HG02642 (cell line): ENCODE data around the gene KCNK4.

Experiments
- ATAC-seq: cut with Tn5 transposase; IDR thresholded peaks from one replicate; pipeline ENCODE4 v1.9.1; 2021; ENCODE audit warnings: mild to moderate bottlenecking; ENCODE audit not compliant: unreplicated experiment, poor library complexity

KCNK4 gene

GRCh38 chr11:64291262-64291751, at the start of gene KCNK4:
KCNK4 (plus strand) TSS chr11:64291302; CDS start chr11:64293019, 1,717 bp downstream.
- ATAC-seq = no peak

- ATAC-seq = peak; percentile 11
These were observed 49.4 kb upstream of the KCNK4 start for GRCh38 chr11:64241491-64242374.

- ATAC-seq = no peak
These were observed 47.8 kb upstream of the KCNK4 start for GRCh38 chr11:64243236-64243854.

GRCh38 chr11:64244107-64244506, 47.0 kb upstream of the KCNK4 start:
- ATAC-seq = no peak

- no peak for ATAC-seq
These were observed 46.1 kb upstream of the KCNK4 start for GRCh38 chr11:64244966-64245365.

GRCh38 chr11:64245401-64245796, 45.7 kb upstream of the KCNK4 start:
- ATAC-seq = no peak

- no peak for ATAC-seq
These were observed 45.1 kb upstream of the KCNK4 start for GRCh38 chr11:64245797-64246620.

- peak; percentile 10 for ATAC-seq
These were observed 44.6 kb upstream of the KCNK4 start for GRCh38 chr11:64246621-64246870.

- ATAC-seq = peak; percentile 37
These were observed 44.0 kb upstream of the KCNK4 start, which contains the start of gene PPP1R14B for GRCh38 chr11:64246871-64247728. PPP1R14B (minus strand) TSS chr11:64246943; CDS start chr11:64246673, 270 bp downstream.

- no peak for ATAC-seq
These were observed 43.2 kb upstream of the KCNK4 start for GRCh38 chr11:64247729-64248531.

- no peak for ATAC-seq
These were observed 42.5 kb upstream of the KCNK4 start for GRCh38 chr11:64248578-64248977.

- ATAC-seq = no peak
These were observed 42.1 kb upstream of the KCNK4 start for GRCh38 chr11:64249038-64249437.

- ATAC-seq = no peak
These were observed 41.3 kb upstream of the KCNK4 start for GRCh38 chr11:64249563-64250414.

GRCh38 chr11:64250415-64251015, 40.6 kb upstream of the KCNK4 start:
- ATAC-seq = no peak

- ATAC-seq = peak; percentile 47
These were observed 39.9 kb upstream of the KCNK4 start, which contains the start of gene PLCB3 for GRCh38 chr11:64251016-64251752. PLCB3 (plus strand) TSS chr11:64251530; CDS start chr11:64251650, 120 bp downstream.

GRCh38 chr11:64251753-64252002, 39.4 kb upstream of the KCNK4 start:
- ATAC-seq = no peak
